ENCODE measurements around the gene CTSE.

CTSE gene

DNA sequence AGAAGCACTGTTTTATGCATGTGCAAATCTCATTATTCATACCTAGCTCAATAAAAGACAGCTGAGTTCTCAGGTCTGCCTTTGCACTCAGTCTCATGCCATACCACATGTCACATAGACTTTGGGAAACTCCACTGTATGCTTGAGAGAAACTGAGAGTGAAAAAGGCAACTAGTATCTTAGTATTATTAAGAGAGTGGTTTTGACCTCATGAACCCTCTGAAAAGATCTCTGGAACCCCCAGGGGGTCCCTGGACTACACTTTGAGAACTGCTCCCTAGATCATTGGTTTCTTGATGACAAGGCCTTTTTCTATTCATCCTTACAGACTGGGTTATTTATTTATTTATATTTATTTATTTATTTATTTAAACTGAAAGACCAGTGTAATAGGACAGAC, 25.6 kb upstream of the CTSE start:
- H3K36me3 ChIP-seq (ENCODE audit: control insufficient read depth, insufficient read depth, low read length) = no peaks in the 10 kb centered on the region
- H3K9me3 ChIP-seq (ENCODE audit: control insufficient read depth, low read length) = no peaks in the 10 kb centered on the region
- H3K4me3 ChIP-seq (ENCODE audit: extremely low read depth, insufficient read depth, low read length, poor library complexity, severe bottlenecking) = no peak overlapping the region
- H3K4me1 ChIP-seq (ENCODE audit: control insufficient read depth, insufficient read depth, low read length, poor library complexity, severe bottlenecking) = no peaks in the 10 kb centered on the region
- H3K27ac ChIP-seq (ENCODE audit: low read depth, low read length, severe bottlenecking) = no peak overlapping the region

DNA sequence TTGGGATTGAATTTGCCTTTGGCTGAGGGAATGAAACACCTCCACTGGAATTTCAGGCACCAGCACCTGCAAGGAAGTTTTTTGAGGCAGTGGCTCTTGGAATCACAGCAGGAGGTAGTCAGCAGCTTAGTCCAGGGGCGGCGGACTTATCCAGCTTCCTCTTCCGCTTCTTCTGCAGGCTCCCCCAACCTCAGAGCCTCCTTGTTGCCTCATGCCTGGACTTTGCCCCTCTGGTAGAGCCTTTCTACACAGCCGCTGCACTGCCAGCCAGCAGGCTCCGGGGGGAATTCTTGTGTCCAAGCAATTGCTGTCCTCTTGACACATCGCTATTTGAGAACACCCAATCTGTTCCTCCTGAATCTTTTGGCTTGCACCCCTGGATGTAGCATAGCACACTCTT, 24.9 kb upstream of the CTSE start:
- Histone ChIP-seq H3K4me3 (ENCODE audit: extremely low read depth, insufficient read depth, low read length, poor library complexity, severe bottlenecking) (no peak overlapping the region), H3K9me3 (ENCODE audit: control insufficient read depth, low read length) (no peaks in the 10 kb centered on the region), H3K36me3 (ENCODE audit: control insufficient read depth, insufficient read depth, low read length) (no peaks in the 10 kb centered on the region), H3K27ac (ENCODE audit: low read depth, low read length, severe bottlenecking) (no peak overlapping the region), H3K4me1 (ENCODE audit: control insufficient read depth, insufficient read depth, low read length, poor library complexity, severe bottlenecking) (no peaks in the 10 kb centered on the region)
- WGBS, 2 experiments (ENCODE audit: insufficient coverage in 2 of 2) = 75 to 86% methylated on average over 4 to 6 of the region's 6 CpGs

DNA sequence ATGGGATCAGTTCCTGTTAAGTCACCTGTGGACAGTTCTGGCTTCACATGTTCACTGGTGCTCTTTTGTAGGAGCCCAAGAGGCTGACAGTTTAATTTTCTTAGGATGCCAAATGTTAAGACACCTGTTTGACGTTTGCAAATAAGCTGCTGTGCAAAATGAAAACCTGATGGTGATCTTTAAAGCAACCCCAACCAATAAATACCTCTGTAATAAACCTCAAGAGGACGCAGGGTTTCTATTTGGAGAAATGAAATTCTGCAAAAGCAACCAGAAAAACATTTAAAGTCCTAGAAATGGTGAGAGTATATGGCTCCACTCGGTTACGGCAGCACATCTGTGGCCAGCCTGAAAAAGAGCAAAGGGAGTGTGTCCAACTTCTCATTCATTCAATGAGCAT, 23.6 kb upstream of the CTSE start:
- H3K4me1 ChIP-seq (ENCODE audit: control insufficient read depth, insufficient read depth, low read length, poor library complexity, severe bottlenecking) = no peaks in the 10 kb centered on the region

DNA sequence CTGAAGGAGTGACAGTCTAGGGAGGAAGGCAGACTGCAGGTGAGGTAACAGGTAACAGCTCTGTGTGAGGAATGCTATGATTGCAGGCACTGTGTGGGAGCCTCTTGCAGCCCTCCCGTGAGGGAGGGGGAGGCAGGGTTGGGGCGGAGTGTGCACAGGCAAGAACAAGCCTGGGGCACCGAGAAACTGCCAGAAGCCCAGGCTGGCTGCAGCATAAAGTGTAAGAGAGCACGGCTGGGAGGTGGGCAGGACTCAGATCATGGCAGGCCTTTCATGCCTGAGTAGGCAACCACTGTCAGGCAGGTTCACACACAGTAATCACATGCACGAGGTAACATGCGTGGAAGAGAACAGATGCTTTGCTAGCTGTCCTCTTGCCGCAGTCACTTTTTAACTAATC, 17.9 kb upstream of the CTSE start:
- H3K4me3 ChIP-seq (ENCODE audit: extremely low read depth, insufficient read depth, low read length, poor library complexity, severe bottlenecking) = no peak overlapping the region
- no peak overlapping the region for H3K27ac ChIP-seq (ENCODE audit: low read depth, low read length, severe bottlenecking)
- no peaks in the 10 kb centered on the region for H3K9me3 ChIP-seq (ENCODE audit: control insufficient read depth, low read length)
- H3K4me1 ChIP-seq (ENCODE audit: control insufficient read depth, insufficient read depth, low read length, poor library complexity, severe bottlenecking) = no peaks in the 10 kb centered on the region
- no peaks in the 10 kb centered on the region for H3K36me3 ChIP-seq (ENCODE audit: control insufficient read depth, insufficient read depth, low read length)
- WGBS, 2 experiments (ENCODE audit: insufficient coverage in 2 of 2) = 60 to 66% methylated on average over 4 to 6 of the region's 7 CpGs

More for the DNA sequence above, 23.6 kb upstream of the CTSE start:
- 100% methylated on average over 2 of the region's 4 CpGs for WGBS, 2 experiments (ENCODE audit: insufficient coverage in 2 of 2)
- Histone ChIP-seq H3K9me3 (ENCODE audit: control insufficient read depth, low read length) (no peaks in the 10 kb centered on the region), H3K27ac (ENCODE audit: low read depth, low read length, severe bottlenecking) (no peak overlapping the region), H3K36me3 (ENCODE audit: control insufficient read depth, insufficient read depth, low read length) (no peaks in the 10 kb centered on the region), H3K4me3 (ENCODE audit: extremely low read depth, insufficient read depth, low read length, poor library complexity, severe bottlenecking) (no peak overlapping the region)

GRCh38 chr1:206040328-206040727, 16.6 kb upstream of the CTSE start:
- Histone ChIP-seq H3K9me3 (ENCODE audit: control insufficient read depth, low read length) (no peaks in the 10 kb centered on the region), H3K36me3 (ENCODE audit: control insufficient read depth, insufficient read depth, low read length) (no peaks in the 10 kb centered on the region), H3K4me1 (ENCODE audit: control insufficient read depth, insufficient read depth, low read length, poor library complexity, severe bottlenecking) (no peaks in the 10 kb centered on the region), H3K4me3 (ENCODE audit: extremely low read depth, insufficient read depth, low read length, poor library complexity, severe bottlenecking) (no peak overlapping the region), H3K27ac (ENCODE audit: low read depth, low read length, severe bottlenecking) (no peak overlapping the region)
- 48 to 70% methylated on average over 3 to 4 of the region's 5 CpGs for WGBS, 2 experiments (ENCODE audit: insufficient coverage in 2 of 2)

- H3K4me3 ChIP-seq (ENCODE audit: extremely low read depth, insufficient read depth, low read length, poor library complexity, severe bottlenecking) = no peak overlapping the region
- H3K36me3 ChIP-seq (ENCODE audit: control insufficient read depth, insufficient read depth, low read length) = no peaks in the 10 kb centered on the region
- H3K27ac ChIP-seq (ENCODE audit: low read depth, low read length, severe bottlenecking) = no peak overlapping the region
- H3K4me1 ChIP-seq (ENCODE audit: control insufficient read depth, insufficient read depth, low read length, poor library complexity, severe bottlenecking) = no peaks in the 10 kb centered on the region
- H3K9me3 ChIP-seq (ENCODE audit: control insufficient read depth, low read length) = no peaks in the 10 kb centered on the region
- 73 to 85% methylated on average over 2 to 3 of the region's 7 CpGs for WGBS, 2 experiments (ENCODE audit: insufficient coverage in 2 of 2)
Observed at GRCh38 chr1:206039046-206039973, 15.6 kb upstream of the CTSE start.

DNA sequence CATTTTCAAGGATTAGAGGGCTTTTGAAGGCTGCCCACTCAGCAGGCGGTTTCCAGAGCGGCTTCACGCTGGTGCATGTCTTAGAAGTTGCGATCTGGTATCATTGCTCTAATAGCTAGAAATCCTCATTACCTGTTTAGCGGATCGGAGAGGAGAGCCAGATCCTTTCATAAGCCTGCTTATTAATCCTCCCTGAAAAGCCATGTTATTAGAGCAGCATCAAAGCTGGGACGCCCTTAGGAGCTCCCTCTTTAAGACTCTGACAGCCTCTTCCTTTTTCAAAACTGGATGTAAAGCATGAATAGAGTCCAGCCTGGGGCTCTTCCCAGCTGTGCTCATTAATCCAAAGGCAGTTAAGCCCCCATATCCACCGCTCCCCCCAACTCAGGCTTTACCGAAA, 13.9 kb upstream of the CTSE start:
- no peaks in the 10 kb centered on the region for H3K9me3 ChIP-seq (ENCODE audit: control insufficient read depth, low read length)
- H3K27ac ChIP-seq (ENCODE audit: low read depth, low read length, severe bottlenecking) = no peak overlapping the region
- WGBS, 2 experiments (ENCODE audit: insufficient coverage in 2 of 2) = 83 to 90% methylated on average over 9 of the region's 9 CpGs
- no peaks in the 10 kb centered on the region for H3K4me1 ChIP-seq (ENCODE audit: control insufficient read depth, insufficient read depth, low read length, poor library complexity, severe bottlenecking)
- no peaks in the 10 kb centered on the region for H3K36me3 ChIP-seq (ENCODE audit: control insufficient read depth, insufficient read depth, low read length)
- no peak overlapping the region for H3K4me3 ChIP-seq (ENCODE audit: extremely low read depth, insufficient read depth, low read length, poor library complexity, severe bottlenecking)

GRCh38 chr1:206036663-206037455, 13.2 kb upstream of the CTSE start:
- Histone ChIP-seq H3K9me3 (ENCODE audit: control insufficient read depth, low read length) (no peaks in the 10 kb centered on the region), H3K4me3 (ENCODE audit: extremely low read depth, insufficient read depth, low read length, poor library complexity, severe bottlenecking) (no peak overlapping the region), H3K27ac (ENCODE audit: low read depth, low read length, severe bottlenecking) (no peak overlapping the region), H3K36me3 (ENCODE audit: control insufficient read depth, insufficient read depth, low read length) (no peaks in the 10 kb centered on the region), H3K4me1 (ENCODE audit: control insufficient read depth, insufficient read depth, low read length, poor library complexity, severe bottlenecking) (no peaks in the 10 kb centered on the region)
- WGBS, 2 experiments (ENCODE audit: insufficient coverage in 2 of 2) = 91 to 94% methylated on average over 2 of the region's 2 CpGs

DNA sequence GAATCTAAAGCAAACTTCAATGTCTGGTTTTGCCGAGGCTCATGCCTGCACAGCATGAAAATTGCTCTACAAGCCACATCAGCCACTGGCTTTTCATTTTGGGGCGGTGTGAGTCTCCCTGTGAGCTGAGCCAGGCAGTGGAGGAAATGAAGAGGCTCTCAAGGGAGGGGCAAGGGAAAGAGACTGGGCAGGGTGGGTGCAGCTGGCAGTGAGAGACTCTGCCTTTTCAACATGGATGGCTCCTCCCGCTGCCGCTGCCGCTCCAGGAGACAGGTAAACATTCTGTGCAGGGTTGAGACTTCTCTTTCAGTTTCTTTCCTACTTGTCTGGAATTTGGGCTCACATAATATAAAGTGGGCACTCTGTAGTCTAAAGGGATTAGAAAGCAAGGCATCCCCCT, 11.3 kb upstream of the CTSE start:
- Histone ChIP-seq H3K4me1 (ENCODE audit: control insufficient read depth, insufficient read depth, low read length, poor library complexity, severe bottlenecking) (no peaks in the 10 kb centered on the region), H3K27ac (ENCODE audit: low read depth, low read length, severe bottlenecking) (no peak overlapping the region), H3K36me3 (ENCODE audit: control insufficient read depth, insufficient read depth, low read length) (no peaks in the 10 kb centered on the region), H3K4me3 (ENCODE audit: extremely low read depth, insufficient read depth, low read length, poor library complexity, severe bottlenecking) (no peak overlapping the region), H3K9me3 (ENCODE audit: control insufficient read depth, low read length) (no peaks in the 10 kb centered on the region)
- whole genome bisulfite sequencing, 2 experiments (ENCODE audit: insufficient coverage in 2 of 2) = 64 to 80% methylated on average over 1 to 4 of the region's 5 CpGs

GRCh38 chr1:206032380-206033140, 8.9 kb upstream of the CTSE start:
- no peaks in the 10 kb centered on the region for H3K36me3 ChIP-seq (ENCODE audit: control insufficient read depth, insufficient read depth, low read length)
- no peak overlapping the region for H3K4me3 ChIP-seq (ENCODE audit: extremely low read depth, insufficient read depth, low read length, poor library complexity, severe bottlenecking)
- WGBS, 2 experiments (ENCODE audit: insufficient coverage in 2 of 2) = 81 to 91% methylated on average over 2 to 3 of the region's 5 CpGs
- no peak overlapping the region for H3K27ac ChIP-seq (ENCODE audit: low read depth, low read length, severe bottlenecking)
- no peaks in the 10 kb centered on the region for H3K4me1 ChIP-seq (ENCODE audit: control insufficient read depth, insufficient read depth, low read length, poor library complexity, severe bottlenecking)
- H3K9me3 ChIP-seq (ENCODE audit: control insufficient read depth, low read length) = no peaks in the 10 kb centered on the region
